H9 (cell line): ENCODE results near the gene PSMA4. TPM values are rescaled to one million over a fixed set of nuclear protein-coding genes. Genes with fewer than 3 reads are reported as not detected.

Source experiments
- DNase-seq: peaks from one replicate; pipeline ENCODE4 v3.0.0-alpha.2; 2017
- H2AFZ ChIP-seq: one replicate; pipeline ENCODE4 v1.6.1; 2013; ENCODE audit warnings: mild to moderate bottlenecking, low read length, control low read depth, moderate library complexity
- H2AK5ac ChIP-seq: 2 replicates; pipeline ENCODE4 v1.6.1; 2013; ENCODE audit warnings: low read length, control low read depth, mixed read lengths; ENCODE audit not compliant: insufficient read length
- H2BK120ac ChIP-seq: one replicate; pipeline ENCODE4 v1.6.1; 2013; ENCODE audit warnings: low read depth, mild to moderate bottlenecking, low read length, control low read depth, inconsistent platforms; ENCODE audit not compliant: poor library complexity, severe bottlenecking
- H2BK12ac ChIP-seq: 2 replicates; pipeline ENCODE4 v1.6.1; 2013; ENCODE audit warnings: low read length, control low read depth, mixed read lengths, low read depth; ENCODE audit not compliant: insufficient read length
- H2BK15ac ChIP-seq: 2 replicates; pipeline ENCODE4 v1.6.1; 2013; ENCODE audit warnings: low read depth, low read length, control low read depth
- H2BK20ac ChIP-seq: one replicate; pipeline ENCODE4 v1.6.1; 2013; ENCODE audit warnings: low read depth, mild to moderate bottlenecking, low read length, control low read depth, inconsistent platforms; ENCODE audit not compliant: poor library complexity, severe bottlenecking
- H2BK5ac ChIP-seq: 2 replicates; pipeline ENCODE4 v1.6.1; 2013; ENCODE audit warnings: low read length, control low read depth, mixed read lengths; ENCODE audit not compliant: insufficient read length
- H3K14ac ChIP-seq: 2 replicates; pipeline ENCODE4 v1.6.1; 2013; ENCODE audit warnings: low read length, control low read depth; ENCODE audit not compliant: insufficient read depth
- H3K18ac ChIP-seq: 2 replicates; pipeline ENCODE4 v1.6.1; 2013; ENCODE audit warnings: low read depth, mild to moderate bottlenecking, mixed read lengths, low read length, control low read depth; ENCODE audit not compliant: insufficient read length
- H3K23ac ChIP-seq: 2 replicates; pipeline ENCODE4 v1.6.1; 2013; ENCODE audit warnings: low read length, control low read depth, mixed read lengths, low read depth; ENCODE audit not compliant: insufficient read length
- H3K23me2 ChIP-seq: 2 replicates; pipeline ENCODE4 v1.6.1; 2013; ENCODE audit warnings: low read depth, mild to moderate bottlenecking, mixed read lengths, low read length, control low read depth; ENCODE audit not compliant: insufficient read length, poor library complexity, severe bottlenecking
- H3K27ac ChIP-seq: 2 replicates; pipeline ENCODE4 v1.5.1; 2013; ENCODE audit warnings: low read length, control low read depth, mixed read lengths, low read depth; ENCODE audit not compliant: insufficient read length
- H3K27me3 ChIP-seq: 2 replicates; pipeline ENCODE4 v1.6.1; 2013; ENCODE audit warnings: low read length, control low read depth, inconsistent platforms; ENCODE audit not compliant: insufficient read depth
- H3K4ac ChIP-seq: 2 replicates; pipeline ENCODE4 v1.6.1; 2013; ENCODE audit warnings: low read depth, mild to moderate bottlenecking, control low read depth, inconsistent platforms, low read length, moderate library complexity
- H3K4me1 ChIP-seq: 2 replicates; pipeline ENCODE4 v1.6.1; 2013; ENCODE audit warnings: low read length, control low read depth, inconsistent platforms; ENCODE audit not compliant: insufficient read depth
- H3K4me2 ChIP-seq: 2 replicates; pipeline ENCODE4 v1.6.1; 2013; ENCODE audit warnings: low read length, control low read depth, mixed read lengths; ENCODE audit not compliant: insufficient read length, insufficient read depth
- H3K56ac ChIP-seq: 2 replicates; pipeline ENCODE4 v1.6.1; 2013; ENCODE audit warnings: low read depth, mild to moderate bottlenecking, mixed read lengths, low read length, control low read depth; ENCODE audit not compliant: insufficient read length
- H3K79me1 ChIP-seq: 2 replicates; pipeline ENCODE4 v1.6.1; 2013; ENCODE audit warnings: low read depth, mild to moderate bottlenecking, moderate library complexity, low read length, control low read depth, inconsistent platforms; ENCODE audit not compliant: insufficient read depth, poor library complexity, severe bottlenecking
- H3K79me2 ChIP-seq: 2 replicates; pipeline ENCODE4 v1.6.1; 2013; ENCODE audit warnings: low read length, control low read depth, inconsistent platforms; ENCODE audit not compliant: insufficient read depth
- H3K9ac ChIP-seq: 2 replicates; pipeline ENCODE4 v1.6.1; 2013; ENCODE audit warnings: low read length, control low read depth, mixed read lengths; ENCODE audit not compliant: insufficient read length; ENCODE audit errors: extremely low read depth
- H3K9me3 ChIP-seq: one replicate; pipeline ENCODE4 v1.6.1; 2013; ENCODE audit warnings: low read depth, low read length, inconsistent platforms; ENCODE audit not compliant: control insufficient read depth
- H3T11ph ChIP-seq: one replicate; pipeline ENCODE4 v1.6.1; 2013; ENCODE audit warnings: mild to moderate bottlenecking, low read length, control low read depth, inconsistent platforms
- H4K20me1 ChIP-seq: one replicate; pipeline ENCODE4 v1.6.1; 2013; ENCODE audit not compliant: control insufficient read depth, insufficient read length, insufficient read depth
- H4K5ac ChIP-seq: 2 replicates; pipeline ENCODE4 v1.6.1; 2013; ENCODE audit warnings: low read depth, mild to moderate bottlenecking, mixed read lengths, low read length, control low read depth; ENCODE audit not compliant: insufficient read length
- H4K8ac ChIP-seq: replicated peaks from 2 replicates; pipeline ENCODE4 v1.6.1; 2013; ENCODE audit warnings: low read length, control low read depth, mixed read lengths, low read depth; ENCODE audit not compliant: insufficient read length
- H4K91ac ChIP-seq: 2 replicates; pipeline ENCODE4 v1.6.1; 2013; ENCODE audit warnings: low read depth, mild to moderate bottlenecking, moderate library complexity, mixed read lengths, low read length, control low read depth; ENCODE audit not compliant: insufficient read length
- H3K27ac Mint-ChIP-seq, 3 experiments: 2 replicates in 2 of 3; 3 replicates in 1 of 3; pipeline ENCODE4 v1.8.0; 2020 to 2021; ENCODE audit warnings: mixed read lengths in 3 of 3, mild to moderate bottlenecking in 1 of 3, moderate library complexity in 1 of 3
- H3K27me3 Mint-ChIP-seq: 2 replicates; pipeline ENCODE4 v1.8.0; 2021; ENCODE audit warnings: low read depth, mild to moderate bottlenecking, moderate library complexity, mixed read lengths
- H3K36me3 Mint-ChIP-seq, 3 experiments: 2 replicates in 2 of 3; 3 replicates in 1 of 3; pipeline ENCODE4 v1.8.0; 2020 to 2021; ENCODE audit warnings: low read depth in 3 of 3, mixed read lengths in 3 of 3; ENCODE audit not compliant: insufficient read depth in 1 of 3
- H3K4me1 Mint-ChIP-seq, 2 experiments: 2 replicates each; pipeline ENCODE4 v1.8.0; 2020; ENCODE audit warnings: mixed read lengths in 2 of 2
- H3K4me3 Mint-ChIP-seq, 2 experiments: 2 replicates in 1 of 2; 3 replicates in 1 of 2; pipeline ENCODE4 v1.8.0; 2020 to 2021; ENCODE audit warnings: mild to moderate bottlenecking in 2 of 2, mixed read lengths in 2 of 2, moderate library complexity in 1 of 2
- H3K9me3 Mint-ChIP-seq, 2 experiments: 2 replicates in 1 of 2; 3 replicates in 1 of 2; pipeline ENCODE4 v1.8.0; 2020; ENCODE audit warnings: mild to moderate bottlenecking in 2 of 2, mixed read lengths in 2 of 2, moderate library complexity in 1 of 2
- WGBS: extraction: QIAGEN DNeasy Blood & Tissue Kit; methylation state at CpG from one replicate; pipeline ENCODE4 v1.1.7; 2013; ENCODE audit warnings: missing lambda C conversion rate, low lambda C conversion rate, mixed read lengths; ENCODE audit not compliant: insufficient read length; ENCODE audit errors: extremely low coverage; 5-methylcytosine and 5-hydroxymethylcytosine counted together
- total RNA-seq: library from RNA; stranded (reverse); gene quantifications from 2 replicates; pipeline ENCODE4 v1.2.1, GENCODE V29; 2021
- TF ChIP-seq, protein P1 (sequence below): fragments of 200-600 bp; sonication (generic); conservative IDR thresholded peaks from 3 replicates; pipeline ENCODE4 v1.8.0; 2021; ENCODE audit warnings: antibody characterized with exemption, mild to moderate bottlenecking

The PSMA4 gene
- total RNA-seq, 1 experiment from 2014 or later, result 333 TPM

DNA sequence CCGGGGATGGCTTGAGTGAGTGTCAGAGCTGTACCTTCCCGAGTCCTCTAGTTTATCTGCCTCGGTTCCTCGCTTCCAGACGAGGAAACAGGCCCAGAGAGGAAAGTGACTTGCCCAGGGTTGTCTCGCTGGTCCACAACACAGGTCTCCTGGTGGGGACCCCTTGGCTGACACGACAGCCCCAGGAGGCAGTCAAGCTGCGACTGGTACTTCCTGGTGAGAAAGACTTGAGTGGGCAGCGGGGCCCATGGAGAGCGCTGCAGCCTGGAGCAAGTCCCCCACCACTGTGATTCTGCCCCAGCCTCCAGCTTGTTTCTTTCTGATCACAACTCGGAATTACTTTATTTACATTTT, 24.5 kb downstream of the PSMA4 start:
- no CpG with 5 or more reads among the region's 11 CpGs for WGBS
- Histone ChIP-seq H3K4me1 (no peaks in the 10 kb centered on the region), H3K23me2 (peaks cover 6% of the 10 kb centered on the region), H4K20me1 (no peaks in the 10 kb centered on the region), H2BK120ac (no peak overlapping the region), H3T11ph (no peak overlapping the region), H2BK5ac (no peak overlapping the region), H2BK12ac (no peak overlapping the region), H4K5ac (no peak overlapping the region), H3K9ac (no peak overlapping the region), H4K8ac (no peak overlapping the region), H3K4ac (no peak overlapping the region), H3K9me3 (no peaks in the 10 kb centered on the region), H2AFZ (peak overlapping the region; percentile 23), H3K79me1 (no peaks in the 10 kb centered on the region), H3K56ac (no peak overlapping the region), H2BK20ac (no peak overlapping the region), H3K27me3 (no peaks in the 10 kb centered on the region), H4K91ac (no peak overlapping the region), H2AK5ac (no peak overlapping the region), H3K14ac (no peak overlapping the region), H3K23ac (no peak overlapping the region), H3K18ac (no peak overlapping the region), H2BK15ac (no peak overlapping the region), H3K27ac (no peak overlapping the region), H3K79me2 (0 out of 2 replicates have a peak, but pooled peaks cover 3% of the 10 kb centered on the region), H3K4me2 (peak overlapping the region; percentile 44)
- DNase-seq, result no peak
- Mint-ChIP-seq H3K4me3 (peak overlapping the region; percentile 80 to 98), H3K4me1 (peaks cover 28% of the 10 kb centered on the region in 2 experiments), H3K27ac (no peak overlapping the region), H3K9me3 (no peaks in the 10 kb centered on the region), H3K27me3 (no peaks in the 10 kb centered on the region; the same call in 1 of the 2 replicates), H3K36me3 (peaks cover 0 to 3% (median 1%) of the 10 kb centered on the region in 3 experiments; a peak in 3 of 7 replicates)
- TF ChIP-seq, protein P1, sequence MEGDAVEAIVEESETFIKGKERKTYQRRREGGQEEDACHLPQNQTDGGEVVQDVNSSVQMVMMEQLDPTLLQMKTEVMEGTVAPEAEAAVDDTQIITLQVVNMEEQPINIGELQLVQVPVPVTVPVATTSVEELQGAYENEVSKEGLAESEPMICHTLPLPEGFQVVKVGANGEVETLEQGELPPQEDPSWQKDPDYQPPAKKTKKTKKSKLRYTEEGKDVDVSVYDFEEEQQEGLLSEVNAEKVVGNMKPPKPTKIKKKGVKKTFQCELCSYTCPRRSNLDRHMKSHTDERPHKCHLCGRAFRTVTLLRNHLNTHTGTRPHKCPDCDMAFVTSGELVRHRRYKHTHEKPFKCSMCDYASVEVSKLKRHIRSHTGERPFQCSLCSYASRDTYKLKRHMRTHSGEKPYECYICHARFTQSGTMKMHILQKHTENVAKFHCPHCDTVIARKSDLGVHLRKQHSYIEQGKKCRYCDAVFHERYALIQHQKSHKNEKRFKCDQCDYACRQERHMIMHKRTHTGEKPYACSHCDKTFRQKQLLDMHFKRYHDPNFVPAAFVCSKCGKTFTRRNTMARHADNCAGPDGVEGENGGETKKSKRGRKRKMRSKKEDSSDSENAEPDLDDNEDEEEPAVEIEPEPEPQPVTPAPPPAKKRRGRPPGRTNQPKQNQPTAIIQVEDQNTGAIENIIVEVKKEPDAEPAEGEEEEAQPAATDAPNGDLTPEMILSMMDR, result no peak
